ENCODE measurements around the gene KCTD1. TPM values are rescaled to one million over a fixed set of nuclear protein-coding genes. Genes with fewer than 3 reads are reported as not detected.
A peak's percentile ranks its signal among the peaks of the same experiment; 100 is the strongest.

The KCTD1 gene
- total RNA-seq, 1 donor from 2014 or later, result 6.4 TPM

GRCh38 chr18:26553943-26554342 lies 5.6 kb upstream of the KCTD1 start:
- intact Hi-C loops (cut with micrococcal nuclease), result no loop called here

GRCh38 chr18:26551695-26552081 lies 3.3 kb upstream of the KCTD1 start:
- Histone ChIP-seq H3K4me1 (peaks cover 41% of the 10 kb centered on the region), H3K9me3 (replicated peaks) (no peaks in the 10 kb centered on the region), H3K4me3 (no peak overlapping the region), H3K27me3 (ENCODE audit: low read depth) (peaks cover 34% of the 10 kb centered on the region), H3K36me3 (no peaks in the 10 kb centered on the region), H3K27ac (replicated peaks) (peak overlapping the region; percentile 18)
- TF ChIP-seq, protein P1, sequence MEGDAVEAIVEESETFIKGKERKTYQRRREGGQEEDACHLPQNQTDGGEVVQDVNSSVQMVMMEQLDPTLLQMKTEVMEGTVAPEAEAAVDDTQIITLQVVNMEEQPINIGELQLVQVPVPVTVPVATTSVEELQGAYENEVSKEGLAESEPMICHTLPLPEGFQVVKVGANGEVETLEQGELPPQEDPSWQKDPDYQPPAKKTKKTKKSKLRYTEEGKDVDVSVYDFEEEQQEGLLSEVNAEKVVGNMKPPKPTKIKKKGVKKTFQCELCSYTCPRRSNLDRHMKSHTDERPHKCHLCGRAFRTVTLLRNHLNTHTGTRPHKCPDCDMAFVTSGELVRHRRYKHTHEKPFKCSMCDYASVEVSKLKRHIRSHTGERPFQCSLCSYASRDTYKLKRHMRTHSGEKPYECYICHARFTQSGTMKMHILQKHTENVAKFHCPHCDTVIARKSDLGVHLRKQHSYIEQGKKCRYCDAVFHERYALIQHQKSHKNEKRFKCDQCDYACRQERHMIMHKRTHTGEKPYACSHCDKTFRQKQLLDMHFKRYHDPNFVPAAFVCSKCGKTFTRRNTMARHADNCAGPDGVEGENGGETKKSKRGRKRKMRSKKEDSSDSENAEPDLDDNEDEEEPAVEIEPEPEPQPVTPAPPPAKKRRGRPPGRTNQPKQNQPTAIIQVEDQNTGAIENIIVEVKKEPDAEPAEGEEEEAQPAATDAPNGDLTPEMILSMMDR (IDR thresholded peaks at IDR 0.05; ENCODE audit: borderline replicate concordance), result no peak
- DNase-seq, result no peak
- intact Hi-C loops (cut with micrococcal nuclease), result no loop called here

More at GRCh38 chr18:26553943-26554342, 5.6 kb upstream of the KCTD1 start:
- TF ChIP-seq, protein P1 (IDR thresholded peaks at IDR 0.05; ENCODE audit: borderline replicate concordance), result no peak
- peaks cover 34% of the 10 kb centered on the region for H3K27me3 ChIP-seq (ENCODE audit: low read depth)
- H3K27ac ChIP-seq (replicated peaks), result no peak overlapping the region
- H3K9me3 ChIP-seq (replicated peaks), result no peaks in the 10 kb centered on the region
- no peak overlapping the region for H3K4me3 ChIP-seq
- H3K36me3 ChIP-seq, result no peaks in the 10 kb centered on the region
- peaks cover 21% of the 10 kb centered on the region for H3K4me1 ChIP-seq
- DNase-seq, result no peak

DNA sequence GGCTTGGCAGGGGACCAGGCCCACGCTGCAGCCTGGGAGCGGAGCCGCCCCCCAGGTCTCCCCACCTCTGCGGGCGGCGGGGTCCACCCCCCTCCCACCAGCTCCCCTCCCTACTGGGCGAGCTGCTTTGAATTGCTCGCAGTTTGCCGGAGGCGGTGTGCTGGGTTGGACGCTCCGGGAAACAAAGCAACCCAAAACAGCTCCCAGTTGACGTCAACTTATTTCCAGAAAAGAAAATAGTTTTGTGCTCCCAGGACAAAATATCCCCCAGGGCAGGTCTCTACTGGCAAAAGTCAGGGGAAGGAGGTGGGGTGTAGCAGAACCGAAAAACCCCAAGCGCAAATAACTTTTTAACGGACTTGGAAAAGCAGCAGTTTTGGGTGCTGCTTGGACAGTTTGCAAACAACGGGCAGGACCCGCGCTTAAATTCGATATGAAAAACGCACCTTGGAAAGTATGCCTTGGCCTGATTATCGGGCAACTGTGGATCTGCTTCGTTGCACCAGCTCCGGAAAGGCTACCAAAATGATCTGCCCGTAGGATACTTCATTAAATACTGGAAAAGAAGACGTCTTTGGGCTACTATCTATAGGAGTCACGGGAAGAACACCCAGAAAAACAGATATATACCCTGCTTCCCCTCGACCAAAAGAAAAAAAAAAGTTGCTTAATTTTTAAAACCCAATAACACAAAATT lies 2.8 kb upstream of the KCTD1 start:
- Histone ChIP-seq H3K36me3 (no peaks in the 10 kb centered on the region), H3K4me3 (peak overlapping the region; percentile 81), H3K27me3 (ENCODE audit: low read depth) (peaks cover 34% of the 10 kb centered on the region), H3K27ac (replicated peaks) (peak overlapping the region; percentile 84), H3K9me3 (replicated peaks) (no peaks in the 10 kb centered on the region), H3K4me1 (peaks cover 47% of the 10 kb centered on the region)
- TF ChIP-seq, protein P1 (IDR thresholded peaks at IDR 0.05; ENCODE audit: borderline replicate concordance), result no peak
- intact Hi-C loops (cut with micrococcal nuclease), result no loop called here
- DNase-seq, result no peak

GRCh38 chr18:26549263-26550094 lies 1.1 kb upstream of the KCTD1 start:
- no peaks in the 10 kb centered on the region for H3K9me3 ChIP-seq (replicated peaks)
- H3K4me3 ChIP-seq, result peak overlapping the region; percentile 81
- peaks cover 63% of the 10 kb centered on the region for H3K4me1 ChIP-seq
- DNase-seq, result peak; percentile 73
- H3K36me3 ChIP-seq, result no peaks in the 10 kb centered on the region
- H3K27ac ChIP-seq (replicated peaks), result peak overlapping the region; percentile 84
- H3K27me3 ChIP-seq (ENCODE audit: low read depth), result peaks cover 34% of the 10 kb centered on the region
- TF ChIP-seq, protein P1 (IDR thresholded peaks at IDR 0.05; ENCODE audit: borderline replicate concordance), result no peak
- intact Hi-C loops (cut with micrococcal nuclease), result no loop called here

DNA sequence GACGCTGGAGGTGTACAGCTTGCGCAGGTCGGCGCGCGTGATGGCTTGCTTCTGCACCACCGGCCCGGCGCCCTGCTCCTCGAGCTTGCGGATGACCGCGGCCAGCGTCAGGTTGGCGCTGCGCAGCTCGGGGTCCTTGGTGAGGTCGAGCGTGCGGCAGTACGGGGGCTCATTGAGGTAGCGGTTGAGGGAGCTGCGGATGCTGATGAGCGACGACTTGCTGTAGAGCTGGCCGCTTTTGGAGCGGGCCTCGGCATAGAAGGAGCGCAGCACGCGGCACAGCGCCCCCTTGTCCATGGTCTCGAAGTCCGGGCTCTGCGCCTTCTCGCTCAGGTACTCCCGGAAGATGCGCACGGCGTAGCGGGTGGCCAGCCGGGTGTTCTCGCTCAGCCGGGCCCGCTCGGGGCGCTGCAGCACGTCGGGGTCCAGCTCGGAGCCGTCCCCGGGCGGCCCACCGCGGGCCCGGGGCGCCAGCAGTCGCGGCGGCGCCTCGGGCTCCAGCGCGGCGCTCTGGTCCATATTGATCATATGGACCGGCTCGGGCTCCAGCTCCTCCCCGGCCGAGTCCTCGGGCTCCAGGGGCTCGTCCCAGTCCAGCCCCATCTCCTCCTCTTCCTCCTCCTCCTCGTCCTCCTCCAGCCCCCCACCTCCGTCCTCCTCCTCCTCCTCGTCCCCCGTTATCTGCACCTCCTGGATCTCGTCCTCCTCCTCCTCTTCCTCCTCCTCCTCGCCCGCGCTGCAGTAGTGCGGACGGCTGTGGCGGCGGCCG lies 523 bp downstream of the KCTD1 start:
- peak overlapping the region; percentile 81 for H3K4me3 ChIP-seq
- intact Hi-C loops (cut with micrococcal nuclease), result no loop called here
- no peaks in the 10 kb centered on the region for H3K9me3 ChIP-seq (replicated peaks)
- TF ChIP-seq, protein P1 (IDR thresholded peaks at IDR 0.05; ENCODE audit: borderline replicate concordance), result peak; percentile 56
- H3K27me3 ChIP-seq (ENCODE audit: low read depth), result peaks cover 22% of the 10 kb centered on the region
- DNase-seq, result peak; percentile 69
- H3K4me1 ChIP-seq, result peaks cover 77% of the 10 kb centered on the region
- peak overlapping the region; percentile 84 for H3K27ac ChIP-seq (replicated peaks)
- no peaks in the 10 kb centered on the region for H3K36me3 ChIP-seq
